ENCODE measurements around the gene PRKCB. TPM values are rescaled to one million over a fixed set of nuclear protein-coding genes. Genes with fewer than 3 reads are reported as not detected.

The PRKCB gene
- total RNA-seq, 4 donors from 2014 or later, result 7.4 to 21.6 (median 12.9) TPM

GRCh38 chr16:24168856-24169255 is 333.1 kb downstream of the PRKCB start:
- H3K4me3 ChIP-seq (ENCODE audit: low read depth, poor library complexity, severe bottlenecking), result no peak overlapping the region
- no peak for DNase-seq (ENCODE audit: low spot score in 2 of 2)
- TF ChIP-seq POLR2A (IDR thresholded peaks at IDR 0.05) (no peak), CTCF (IDR thresholded peaks at IDR 0.05) (no peak)
- intact Hi-C loops (cut with DNase I; ENCODE audit: low total_unique reads), result no loop called here
- WGBS, 2 donors, result 73 to 81% methylated on average over 3 of the region's 3 CpGs

GRCh38 chr16:24170407-24170806 is 334.6 kb downstream of the PRKCB start:
- no peak for DNase-seq (ENCODE audit: low spot score in 2 of 2)
- TF ChIP-seq POLR2A (IDR thresholded peaks at IDR 0.05) (no peak), CTCF (IDR thresholded peaks at IDR 0.05) (no peak)
- WGBS, 2 donors, result 83 to 88% methylated on average over 5 of the region's 5 CpGs
- intact Hi-C loops (cut with DNase I; ENCODE audit: low total_unique reads), result no loop called here
- H3K4me3 ChIP-seq (ENCODE audit: low read depth, poor library complexity, severe bottlenecking), result no peak overlapping the region

GRCh38 chr16:24174504-24174903 is 338.7 kb downstream of the PRKCB start:
- TF ChIP-seq CTCF (IDR thresholded peaks at IDR 0.05) (no peak), POLR2A (IDR thresholded peaks at IDR 0.05) (no peak)
- WGBS, 2 donors, result 62 to 75% methylated on average over 7 of the region's 7 CpGs
- intact Hi-C loops (cut with DNase I; ENCODE audit: low total_unique reads), result no loop called here
- no peak for DNase-seq (ENCODE audit: low spot score in 2 of 2)
- no peak overlapping the region for H3K4me3 ChIP-seq (ENCODE audit: low read depth, poor library complexity, severe bottlenecking)

- TF ChIP-seq CTCF (IDR thresholded peaks at IDR 0.05) (no peak), POLR2A (IDR thresholded peaks at IDR 0.05) (no peak)
- intact Hi-C loops (cut with DNase I; ENCODE audit: low total_unique reads), result no loop called here
- WGBS, 2 donors, result 41 to 71% methylated on average over 3 of the region's 3 CpGs
- H3K4me3 ChIP-seq (ENCODE audit: low read depth, poor library complexity, severe bottlenecking), result no peak overlapping the region
- peak in 1 of 2 donors; percentile 35 for DNase-seq (ENCODE audit: low spot score in 2 of 2)
Observed at GRCh38 chr16:24174957-24175356, 339.2 kb downstream of the PRKCB start.

DNA sequence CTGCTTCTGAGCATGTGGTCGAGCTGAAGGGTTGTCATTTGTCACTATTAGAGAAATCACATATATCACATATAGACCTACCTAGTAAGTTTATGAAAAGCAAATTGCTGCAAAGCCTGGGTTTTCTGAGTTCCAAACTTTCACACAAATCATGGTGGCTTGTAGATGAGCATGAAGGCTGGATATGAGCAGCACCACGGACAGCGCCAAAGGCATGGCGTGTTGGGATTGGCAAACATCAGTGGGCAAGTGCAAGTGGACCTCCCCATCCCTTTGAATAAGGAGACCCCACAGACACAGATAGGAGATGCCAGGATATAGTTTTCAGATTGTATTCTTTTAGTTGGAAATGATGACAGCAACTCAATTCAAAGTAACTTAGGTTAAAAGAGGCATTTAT is 342.7 kb downstream of the PRKCB start:
- intact Hi-C loops (cut with DNase I; ENCODE audit: low total_unique reads), result no loop called here
- WGBS, 2 donors, result 39 to 45% methylated on average over 4 of the region's 4 CpGs
- TF ChIP-seq POLR2A (IDR thresholded peaks at IDR 0.05) (no peak), CTCF (IDR thresholded peaks at IDR 0.05) (no peak)
- no peak overlapping the region for H3K4me3 ChIP-seq (ENCODE audit: low read depth, poor library complexity, severe bottlenecking)
- DNase-seq (ENCODE audit: low spot score in 2 of 2), result no peak

GRCh38 chr16:24180451-24180850 is 344.7 kb downstream of the PRKCB start:
- TF ChIP-seq POLR2A (IDR thresholded peaks at IDR 0.05) (no peak), CTCF (IDR thresholded peaks at IDR 0.05) (no peak)
- H3K4me3 ChIP-seq (ENCODE audit: low read depth, poor library complexity, severe bottlenecking), result no peak overlapping the region
- 89 to 92% methylated on average over 8 of the region's 8 CpGs for WGBS, 2 donors
- no peak for DNase-seq (ENCODE audit: low spot score in 2 of 2)
- intact Hi-C loops (cut with DNase I; ENCODE audit: low total_unique reads), result no loop called here
